WTC11 (cell line): ENCODE data around the gene AKAP7. TPM values are rescaled to one million over a fixed set of nuclear protein-coding genes. Genes with fewer than 3 reads are reported as not detected.

ENCODE experiments used
- ATF2 ChIP-seq: sonication (generic); formaldehyde crosslinking; IDR thresholded peaks from 2 replicates; pipeline ENCODE4 v1.8.1; 2022; ENCODE audit warnings: low read depth, missing genetic modification reagents, borderline replicate concordance
- HMGXB4 ChIP-seq: sonication (generic); formaldehyde crosslinking; IDR thresholded peaks from 2 replicates; pipeline ENCODE4 v1.8.1; 2023; ENCODE audit warnings: mild to moderate bottlenecking, moderate library complexity, missing genetic modification reagents
- MAX ChIP-seq: sonication (generic); formaldehyde crosslinking; IDR thresholded peaks from 2 replicates; pipeline ENCODE4 v1.8.0; 2022; ENCODE audit warnings: mild to moderate bottlenecking, missing genetic modification reagents
- SMAD3 ChIP-seq: sonication (generic); formaldehyde crosslinking; IDR thresholded peaks from 2 replicates; pipeline ENCODE4 v1.8.0; 2022; ENCODE audit warnings: missing genetic modification reagents, mild to moderate bottlenecking, borderline replicate concordance
- ZNF232 ChIP-seq: sonication (generic); formaldehyde crosslinking; IDR thresholded peaks from 2 replicates; pipeline ENCODE4 v1.8.0; 2022; ENCODE audit warnings: mild to moderate bottlenecking, missing genetic modification reagents
- ZNF281 ChIP-seq: sonication (generic); formaldehyde crosslinking; IDR thresholded peaks from 2 replicates; pipeline ENCODE4 v1.8.0; 2023; ENCODE audit warnings: mild to moderate bottlenecking, missing genetic modification reagents
- total RNA-seq: library from RNA; stranded (reverse); gene quantifications from 3 replicates; pipeline ENCODE4 v1.2.3, GENCODE V29; 2021
- TF ChIP-seq, protein P1 (sequence below): fragments of 250-450 bp; sonication (Bioruptor Pico); IDR thresholded peaks from 2 replicates; pipeline ENCODE4 v2.1.2; 2022; ENCODE audit warnings: mild to moderate bottlenecking, moderate library complexity
- TF ChIP-seq, protein P2 (sequence below): fragments of 200-600 bp; IDR thresholded peaks from 2 replicates; pipeline ENCODE4 v1.8.0; 2022; ENCODE audit warnings: antibody characterized with exemption
- TF ChIP-seq, protein P3 (sequence below): sonication (generic); formaldehyde crosslinking; IDR thresholded peaks from 2 replicates; pipeline ENCODE4 v1.8.0; 2023; ENCODE audit warnings: missing genetic modification reagents, mild to moderate bottlenecking, borderline replicate concordance

The AKAP7 gene
- total RNA-seq, 1 experiment from 2014 or later = 10.9 TPM

- TF ChIP-seq HMGXB4 (CRISPR knock-in tag) = 0 out of 2 replicates have a peak, but pooled peaks have one; percentile 35
- TF ChIP-seq MAX = no peak
- peak; percentile 64; the same call in 1 of the 2 replicates for TF ChIP-seq SMAD3 (CRISPR knock-in tag)
- TF ChIP-seq, protein P1, sequence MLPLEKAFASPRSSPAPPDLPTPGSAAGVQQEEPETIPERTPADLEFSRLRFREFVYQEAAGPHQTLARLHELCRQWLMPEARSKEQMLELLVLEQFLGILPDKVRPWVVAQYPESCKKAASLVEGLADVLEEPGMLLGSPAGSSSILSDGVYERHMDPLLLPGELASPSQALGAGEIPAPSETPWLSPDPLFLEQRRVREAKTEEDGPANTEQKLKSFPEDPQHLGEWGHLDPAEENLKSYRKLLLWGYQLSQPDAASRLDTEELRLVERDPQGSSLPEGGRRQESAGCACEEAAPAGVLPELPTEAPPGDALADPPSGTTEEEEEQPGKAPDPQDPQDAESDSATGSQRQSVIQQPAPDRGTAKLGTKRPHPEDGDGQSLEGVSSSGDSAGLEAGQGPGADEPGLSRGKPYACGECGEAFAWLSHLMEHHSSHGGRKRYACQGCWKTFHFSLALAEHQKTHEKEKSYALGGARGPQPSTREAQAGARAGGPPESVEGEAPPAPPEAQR (CRISPR knock-in tag) = 0 out of 2 replicates have a peak, but pooled peaks have one; percentile 40
- TF ChIP-seq, protein P2, sequence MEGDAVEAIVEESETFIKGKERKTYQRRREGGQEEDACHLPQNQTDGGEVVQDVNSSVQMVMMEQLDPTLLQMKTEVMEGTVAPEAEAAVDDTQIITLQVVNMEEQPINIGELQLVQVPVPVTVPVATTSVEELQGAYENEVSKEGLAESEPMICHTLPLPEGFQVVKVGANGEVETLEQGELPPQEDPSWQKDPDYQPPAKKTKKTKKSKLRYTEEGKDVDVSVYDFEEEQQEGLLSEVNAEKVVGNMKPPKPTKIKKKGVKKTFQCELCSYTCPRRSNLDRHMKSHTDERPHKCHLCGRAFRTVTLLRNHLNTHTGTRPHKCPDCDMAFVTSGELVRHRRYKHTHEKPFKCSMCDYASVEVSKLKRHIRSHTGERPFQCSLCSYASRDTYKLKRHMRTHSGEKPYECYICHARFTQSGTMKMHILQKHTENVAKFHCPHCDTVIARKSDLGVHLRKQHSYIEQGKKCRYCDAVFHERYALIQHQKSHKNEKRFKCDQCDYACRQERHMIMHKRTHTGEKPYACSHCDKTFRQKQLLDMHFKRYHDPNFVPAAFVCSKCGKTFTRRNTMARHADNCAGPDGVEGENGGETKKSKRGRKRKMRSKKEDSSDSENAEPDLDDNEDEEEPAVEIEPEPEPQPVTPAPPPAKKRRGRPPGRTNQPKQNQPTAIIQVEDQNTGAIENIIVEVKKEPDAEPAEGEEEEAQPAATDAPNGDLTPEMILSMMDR = peak; percentile 46
- TF ChIP-seq ZNF281 (CRISPR knock-in tag) = no peak
- TF ChIP-seq, protein P3, sequence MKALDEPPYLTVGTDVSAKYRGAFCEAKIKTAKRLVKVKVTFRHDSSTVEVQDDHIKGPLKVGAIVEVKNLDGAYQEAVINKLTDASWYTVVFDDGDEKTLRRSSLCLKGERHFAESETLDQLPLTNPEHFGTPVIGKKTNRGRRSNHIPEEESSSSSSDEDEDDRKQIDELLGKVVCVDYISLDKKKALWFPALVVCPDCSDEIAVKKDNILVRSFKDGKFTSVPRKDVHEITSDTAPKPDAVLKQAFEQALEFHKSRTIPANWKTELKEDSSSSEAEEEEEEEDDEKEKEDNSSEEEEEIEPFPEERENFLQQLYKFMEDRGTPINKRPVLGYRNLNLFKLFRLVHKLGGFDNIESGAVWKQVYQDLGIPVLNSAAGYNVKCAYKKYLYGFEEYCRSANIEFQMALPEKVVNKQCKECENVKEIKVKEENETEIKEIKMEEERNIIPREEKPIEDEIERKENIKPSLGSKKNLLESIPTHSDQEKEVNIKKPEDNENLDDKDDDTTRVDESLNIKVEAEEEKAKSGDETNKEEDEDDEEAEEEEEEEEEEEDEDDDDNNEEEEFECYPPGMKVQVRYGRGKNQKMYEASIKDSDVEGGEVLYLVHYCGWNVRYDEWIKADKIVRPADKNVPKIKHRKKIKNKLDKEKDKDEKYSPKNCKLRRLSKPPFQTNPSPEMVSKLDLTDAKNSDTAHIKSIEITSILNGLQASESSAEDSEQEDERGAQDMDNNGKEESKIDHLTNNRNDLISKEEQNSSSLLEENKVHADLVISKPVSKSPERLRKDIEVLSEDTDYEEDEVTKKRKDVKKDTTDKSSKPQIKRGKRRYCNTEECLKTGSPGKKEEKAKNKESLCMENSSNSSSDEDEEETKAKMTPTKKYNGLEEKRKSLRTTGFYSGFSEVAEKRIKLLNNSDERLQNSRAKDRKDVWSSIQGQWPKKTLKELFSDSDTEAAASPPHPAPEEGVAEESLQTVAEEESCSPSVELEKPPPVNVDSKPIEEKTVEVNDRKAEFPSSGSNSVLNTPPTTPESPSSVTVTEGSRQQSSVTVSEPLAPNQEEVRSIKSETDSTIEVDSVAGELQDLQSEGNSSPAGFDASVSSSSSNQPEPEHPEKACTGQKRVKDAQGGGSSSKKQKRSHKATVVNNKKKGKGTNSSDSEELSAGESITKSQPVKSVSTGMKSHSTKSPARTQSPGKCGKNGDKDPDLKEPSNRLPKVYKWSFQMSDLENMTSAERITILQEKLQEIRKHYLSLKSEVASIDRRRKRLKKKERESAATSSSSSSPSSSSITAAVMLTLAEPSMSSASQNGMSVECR = no peak
- no peak for TF ChIP-seq ATF2
- TF ChIP-seq ZNF232 (CRISPR knock-in tag) = peak; percentile 64; the same call in 1 of the 2 replicates
These were observed 64.5 kb downstream of the AKAP7 start (continued) for GRCh38 chr6:131199568-131200272.
